Activated T-helper 17 cell treated with anti-CD3 and anti-CD28 coated beads, Interleukin-2, amount 50 U/mL, for 72 hours (primary cell): Measurements from ENCODE around the gene ARIH1. TPM values are rescaled to one million over a fixed set of nuclear protein-coding genes. Genes with fewer than 3 reads are reported as not detected.
"Not testable (repeated sequence)": the region's sequence is repeated elsewhere in the genome, so short reads cannot be mapped to it uniquely, and the experiment has no call there.

ENCODE experiments used
- ATAC-seq: fragments of 150-1000 bp; cut with Tn5 transposase; replicated peaks from 2 replicates; pipeline ENCODE4 v1.10.0; 2021; ENCODE audit warnings: mild to moderate bottlenecking, moderate library complexity
- H3K27ac Mint-ChIP-seq: one replicate; pipeline ENCODE4 v1.8.0; 2022; ENCODE audit warnings: mixed read lengths
- H3K27me3 Mint-ChIP-seq: one replicate; pipeline ENCODE4 v1.8.0; 2022; ENCODE audit warnings: mixed read lengths
- H3K36me3 Mint-ChIP-seq: one replicate; pipeline ENCODE4 v1.8.0; 2022; ENCODE audit warnings: low read depth, mild to moderate bottlenecking, mixed read lengths
- H3K4me1 Mint-ChIP-seq: one replicate; pipeline ENCODE4 v1.8.0; 2022; ENCODE audit warnings: mixed read lengths
- H3K4me3 Mint-ChIP-seq: one replicate; pipeline ENCODE4 v1.8.0; 2022; ENCODE audit warnings: mild to moderate bottlenecking, mixed read lengths
- H3K9me3 Mint-ChIP-seq: one replicate; pipeline ENCODE4 v1.8.0; 2022; ENCODE audit warnings: mixed read lengths
- total RNA-seq, 2 donors: library from RNA; stranded (reverse); gene quantifications; one replicate each; pipeline ENCODE4 v1.2.3, GENCODE V29; 2022

Gene ARIH1
- total RNA-seq, 2 donors from 2014 or later: 140 TPM

DNA sequence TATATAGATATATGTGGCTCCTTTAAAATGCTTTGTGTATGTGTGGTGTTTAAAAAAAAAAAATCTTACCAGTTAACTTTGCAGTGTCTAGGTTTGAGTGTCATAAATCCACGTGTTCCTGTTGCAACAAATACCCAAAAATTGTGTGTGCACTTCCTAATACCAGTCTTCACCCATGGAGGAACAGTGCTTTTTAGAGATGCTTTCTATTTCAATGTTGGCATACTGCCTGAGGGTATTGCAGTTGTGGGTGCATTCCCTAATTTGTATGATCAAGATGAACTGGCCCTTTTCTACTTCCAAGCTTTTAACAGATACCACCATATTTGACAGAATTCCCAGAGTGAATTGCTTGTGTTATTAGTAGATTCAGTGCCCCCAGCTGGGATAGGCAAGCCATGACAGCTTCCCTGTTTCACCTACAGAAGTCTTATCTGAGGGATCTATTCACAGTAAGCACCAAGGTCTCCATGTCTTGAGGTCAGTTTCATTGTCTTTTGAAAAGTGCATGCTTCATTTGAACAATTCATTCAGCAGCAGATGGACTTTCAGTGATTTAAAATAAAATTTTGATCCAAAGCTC, 111.4 kb downstream of the ARIH1 start:
- Mint-ChIP-seq H3K4me3 (no peak overlapping the region), H3K4me1 (no peaks in the 10 kb centered on the region), H3K27ac (peak overlapping the region; percentile 1), H3K9me3 (no peaks in the 10 kb centered on the region), H3K36me3 (peaks cover 70% of the 10 kb centered on the region), H3K27me3 (no peaks in the 10 kb centered on the region)
- ATAC-seq: no peak

DNA sequence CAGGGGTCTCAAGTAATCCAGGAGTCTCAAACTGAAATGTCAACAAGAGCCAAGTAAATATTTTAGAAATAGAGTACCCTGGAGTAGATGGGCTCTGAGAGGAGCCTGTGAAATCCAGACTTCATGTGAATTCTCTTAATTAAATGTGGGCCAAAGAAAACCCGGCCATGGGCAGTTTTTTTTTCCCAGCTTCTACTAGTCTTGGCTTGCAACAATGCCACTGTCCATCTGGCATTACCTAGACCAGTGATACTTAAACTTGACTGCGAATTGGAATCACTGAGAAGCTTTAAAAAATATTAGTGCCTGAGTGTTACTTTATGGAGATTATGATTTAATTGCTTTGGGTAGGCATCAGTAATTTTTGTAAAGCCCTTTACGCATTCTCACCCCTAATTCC, 114.0 kb downstream of the ARIH1 start:
- H3K27me3 Mint-ChIP-seq: no peaks in the 10 kb centered on the region
- H3K4me1 Mint-ChIP-seq: no peaks in the 10 kb centered on the region
- H3K36me3 Mint-ChIP-seq: peaks cover 45% of the 10 kb centered on the region
- H3K9me3 Mint-ChIP-seq: no peaks in the 10 kb centered on the region
- no peak overlapping the region for H3K4me3 Mint-ChIP-seq
- no peak overlapping the region for H3K27ac Mint-ChIP-seq
- ATAC-seq: no peak

DNA sequence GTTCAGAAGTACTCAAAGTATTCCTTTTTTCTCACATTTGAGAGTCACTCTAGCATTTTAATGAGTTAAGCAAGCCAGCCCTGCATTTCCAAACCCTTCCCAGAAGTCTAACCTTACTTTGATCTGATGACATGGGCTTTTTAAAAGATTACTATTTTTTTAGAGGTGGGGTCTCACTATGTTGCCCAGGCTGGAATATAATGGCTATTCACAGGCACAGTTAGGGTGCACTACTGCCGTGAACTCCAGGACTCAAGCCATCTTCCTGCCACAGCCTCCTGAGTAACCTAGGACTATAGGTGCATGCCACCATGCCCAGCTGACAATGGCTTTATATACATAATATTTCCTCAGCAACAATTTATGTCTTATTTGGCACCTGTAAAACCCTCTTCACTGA, 116.3 kb downstream of the ARIH1 start:
- peaks cover 22% of the 10 kb centered on the region for H3K36me3 Mint-ChIP-seq
- no peak overlapping the region for H3K4me3 Mint-ChIP-seq
- H3K27me3 Mint-ChIP-seq: no peaks in the 10 kb centered on the region
- no peaks in the 10 kb centered on the region for H3K9me3 Mint-ChIP-seq
- H3K27ac Mint-ChIP-seq: no peak overlapping the region
- ATAC-seq: no peak
- no peaks in the 10 kb centered on the region for H3K4me1 Mint-ChIP-seq

DNA sequence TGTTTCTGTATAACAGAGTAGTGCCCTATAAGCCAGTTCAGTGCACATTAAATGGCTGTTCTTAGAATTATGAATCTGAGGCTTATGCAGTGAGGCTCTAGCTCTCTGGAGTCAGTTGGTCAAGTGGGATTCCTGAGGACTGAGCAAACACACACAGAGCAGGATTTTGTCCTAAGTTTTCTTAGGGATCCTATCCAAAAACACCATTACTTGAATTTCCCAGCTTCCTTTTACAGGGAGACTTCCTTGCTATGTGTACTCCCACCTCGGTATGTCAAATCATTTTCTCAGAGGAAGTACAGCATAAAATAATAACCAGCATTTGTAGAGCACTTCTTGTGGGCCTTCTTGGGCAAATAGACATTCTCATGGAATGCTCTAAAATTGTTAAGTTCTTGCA, 117.2 kb downstream of the ARIH1 start:
- Mint-ChIP-seq H3K4me1 (no peaks in the 10 kb centered on the region), H3K36me3 (peaks cover 13% of the 10 kb centered on the region), H3K9me3 (no peaks in the 10 kb centered on the region), H3K27me3 (no peaks in the 10 kb centered on the region), H3K27ac (no peak overlapping the region), H3K4me3 (no peak overlapping the region)
- no peak for ATAC-seq

DNA sequence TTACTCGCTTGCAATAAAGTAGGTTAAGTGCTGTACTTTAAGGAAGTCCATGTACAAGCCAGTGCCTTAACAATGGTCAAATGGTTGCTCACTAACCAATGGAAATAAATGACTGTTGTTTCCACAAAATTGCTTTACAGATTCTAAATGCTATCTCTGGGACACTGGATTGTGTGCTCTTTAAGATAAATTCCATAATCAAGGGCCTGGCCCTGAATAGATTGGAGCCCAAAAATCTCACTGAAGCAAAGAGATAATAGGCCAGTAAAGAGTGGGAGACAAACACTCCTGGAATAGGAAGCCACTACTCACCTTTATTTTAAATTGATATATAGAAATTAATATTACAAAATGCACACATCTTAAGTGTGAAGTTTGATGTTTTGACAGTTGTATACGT, 118.0 kb downstream of the ARIH1 start:
- peaks cover 9% of the 10 kb centered on the region for H3K36me3 Mint-ChIP-seq
- ATAC-seq: no peak
- H3K27ac Mint-ChIP-seq: no peak overlapping the region
- no peaks in the 10 kb centered on the region for H3K27me3 Mint-ChIP-seq
- H3K9me3 Mint-ChIP-seq: no peaks in the 10 kb centered on the region
- H3K4me3 Mint-ChIP-seq: no peak overlapping the region
- H3K4me1 Mint-ChIP-seq: no peaks in the 10 kb centered on the region

DNA sequence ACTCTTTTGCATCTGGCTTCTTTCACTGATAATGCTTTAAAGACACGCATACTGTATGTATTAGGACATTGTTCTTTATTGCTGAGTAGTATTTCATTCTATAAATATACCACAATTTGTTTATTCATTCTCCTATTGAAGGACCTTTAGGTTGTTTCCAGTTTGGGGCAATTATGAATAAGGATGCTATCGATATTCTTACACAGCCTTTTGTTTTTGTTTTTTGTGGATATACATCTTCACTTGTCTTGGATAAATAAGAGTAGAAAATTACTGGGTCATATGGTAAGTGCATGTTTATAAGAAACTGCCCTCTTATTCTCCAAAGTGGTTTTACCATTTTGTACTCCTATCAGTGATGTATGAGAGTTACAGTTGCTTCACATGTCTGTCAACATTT, 118.5 kb downstream of the ARIH1 start:
- Mint-ChIP-seq H3K9me3 (no peaks in the 10 kb centered on the region), H3K36me3 (peaks cover 3% of the 10 kb centered on the region), H3K27me3 (no peaks in the 10 kb centered on the region), H3K4me1 (no peaks in the 10 kb centered on the region), H3K27ac (no peak overlapping the region), H3K4me3 (no peak overlapping the region)
- no peak for ATAC-seq

DNA sequence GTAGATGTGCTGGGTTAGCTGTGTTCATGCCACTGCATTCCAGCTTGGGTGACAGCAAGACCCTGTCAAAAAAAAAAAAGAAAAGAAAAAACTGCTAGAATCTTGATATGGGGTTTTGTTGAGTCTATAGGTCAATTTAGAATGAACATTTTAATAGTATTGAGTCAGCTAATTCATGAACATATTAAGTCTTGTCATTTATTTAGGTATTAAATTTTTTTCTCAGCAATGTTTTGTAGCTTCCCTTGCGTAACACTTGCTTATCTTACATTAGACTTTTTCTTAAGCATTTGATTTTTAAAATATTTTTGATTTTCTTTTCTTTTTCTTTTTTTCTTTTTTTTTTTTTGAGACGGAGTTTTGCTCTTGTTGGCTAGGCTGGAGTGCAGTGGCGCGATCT, 119.7 kb downstream of the ARIH1 start:
- H3K9me3 Mint-ChIP-seq: no peaks in the 10 kb centered on the region
- H3K4me1 Mint-ChIP-seq: no peaks in the 10 kb centered on the region
- no peak overlapping the region for H3K4me3 Mint-ChIP-seq
- H3K36me3 Mint-ChIP-seq: no peaks in the 10 kb centered on the region
- no peak overlapping the region for H3K27ac Mint-ChIP-seq
- no peak for ATAC-seq
- no peaks in the 10 kb centered on the region for H3K27me3 Mint-ChIP-seq

DNA sequence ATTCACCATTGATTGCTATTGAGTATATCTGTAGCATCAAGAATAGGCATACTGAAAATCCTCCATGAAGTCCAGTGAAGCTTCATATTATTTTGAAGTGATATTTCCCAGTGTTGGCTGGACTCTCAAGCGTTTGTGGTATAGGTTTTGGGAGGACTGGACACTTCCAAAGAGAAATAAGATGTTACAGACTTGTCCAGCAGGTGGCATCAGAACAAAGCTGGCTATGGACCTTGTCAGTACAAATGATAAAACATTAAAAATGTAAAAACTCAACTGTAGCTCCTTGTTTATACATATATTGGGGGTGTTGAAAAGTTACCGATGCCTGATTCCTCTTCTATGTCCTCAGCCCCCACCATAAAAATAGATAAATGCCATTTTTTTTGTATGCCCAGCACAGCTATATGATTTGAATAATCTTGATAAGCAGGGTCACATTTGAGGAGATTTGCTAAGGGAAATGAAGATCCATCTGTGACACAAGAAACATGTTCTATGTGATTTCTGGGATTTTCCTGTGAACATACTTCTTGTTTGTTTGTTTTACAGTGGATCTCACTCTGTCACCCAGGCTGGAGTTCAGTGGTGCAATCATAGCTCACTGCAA, 125.8 kb downstream of the ARIH1 start:
- Mint-ChIP-seq H3K4me3 (no peak overlapping the region), H3K27me3 (peaks cover 4% of the 10 kb centered on the region), H3K4me1 (no peaks in the 10 kb centered on the region), H3K9me3 (no peaks in the 10 kb centered on the region), H3K36me3 (no peaks in the 10 kb centered on the region), H3K27ac (no peak overlapping the region)
- ATAC-seq: peak; percentile 35

DNA sequence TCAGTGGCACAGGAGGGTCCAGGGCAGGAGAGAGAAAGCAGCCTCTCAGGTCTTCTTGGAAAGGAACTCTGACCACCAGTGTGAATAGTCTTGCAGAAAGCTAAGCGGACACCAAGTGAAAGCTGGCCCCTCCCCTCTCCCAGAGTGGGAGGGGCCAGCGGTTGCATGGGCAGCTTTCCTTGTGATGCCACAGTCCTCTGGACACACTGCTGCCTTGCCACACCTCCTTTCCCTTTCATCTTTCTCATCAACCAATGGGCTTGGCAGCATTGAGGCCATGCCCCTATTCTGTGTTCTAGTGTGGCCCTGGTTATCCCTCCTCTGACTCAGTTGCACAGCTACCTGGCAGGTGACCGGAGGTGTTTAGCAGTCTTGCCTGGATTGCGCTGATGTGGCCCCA, 130.7 kb downstream of the ARIH1 start:
- peaks cover 4% of the 10 kb centered on the region for H3K27me3 Mint-ChIP-seq
- no peaks in the 10 kb centered on the region for H3K36me3 Mint-ChIP-seq
- no peaks in the 10 kb centered on the region for H3K4me1 Mint-ChIP-seq
- no peak overlapping the region for H3K27ac Mint-ChIP-seq
- ATAC-seq: no peak
- H3K9me3 Mint-ChIP-seq: no peaks in the 10 kb centered on the region
- H3K4me3 Mint-ChIP-seq: no peak overlapping the region

DNA sequence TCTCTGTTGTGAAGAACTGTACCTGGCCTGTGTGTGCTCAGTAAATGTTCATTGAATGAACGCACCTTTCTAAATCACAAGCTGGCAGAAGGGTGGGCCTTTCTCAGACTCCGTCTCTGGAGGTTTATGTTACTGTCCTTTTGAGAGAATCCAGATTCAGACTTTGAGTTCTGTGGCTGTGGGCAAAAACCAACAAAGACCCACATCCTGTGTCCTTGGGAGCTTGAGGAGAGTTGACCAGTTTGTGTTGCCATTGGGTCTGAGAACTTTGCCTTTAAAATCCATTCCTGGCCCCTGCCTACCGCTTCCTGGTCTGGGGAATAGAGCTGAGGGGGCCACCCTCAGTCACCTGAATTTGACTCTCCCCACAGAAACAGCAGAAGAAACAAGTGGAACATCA, 134.0 kb downstream of the ARIH1 start:
- H3K4me1 Mint-ChIP-seq, H3K4me3 Mint-ChIP-seq, H3K27ac Mint-ChIP-seq, ATAC-seq, H3K36me3 Mint-ChIP-seq, H3K9me3 Mint-ChIP-seq, H3K27me3 Mint-ChIP-seq: not testable (repeated sequence)

DNA sequence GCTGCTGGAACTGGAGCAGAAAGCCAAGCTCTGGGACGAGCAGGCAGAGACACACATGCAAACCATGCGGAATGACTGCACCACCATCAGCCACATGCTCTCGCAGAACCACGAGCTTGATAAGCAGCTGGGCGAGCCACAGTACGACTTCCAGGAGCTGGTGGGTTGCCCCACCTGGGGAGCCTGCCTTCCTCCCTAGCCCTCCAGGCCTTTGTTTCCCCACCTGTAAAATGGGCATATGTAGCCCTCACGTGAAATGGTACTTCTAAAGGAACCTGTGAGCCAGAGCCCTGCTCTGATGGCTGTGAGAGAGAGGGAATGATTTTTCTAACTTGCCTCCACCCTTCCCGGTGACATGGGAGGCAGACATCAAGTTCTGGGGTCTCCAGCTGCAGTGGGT, 135.7 kb downstream of the ARIH1 start:
- no peak overlapping the region for H3K27ac Mint-ChIP-seq
- no peaks in the 10 kb centered on the region for H3K36me3 Mint-ChIP-seq
- H3K9me3 Mint-ChIP-seq: no peaks in the 10 kb centered on the region
- no peak for ATAC-seq
- no peak overlapping the region for H3K4me3 Mint-ChIP-seq
- no peaks in the 10 kb centered on the region for H3K27me3 Mint-ChIP-seq
- H3K4me1 Mint-ChIP-seq: no peaks in the 10 kb centered on the region

DNA sequence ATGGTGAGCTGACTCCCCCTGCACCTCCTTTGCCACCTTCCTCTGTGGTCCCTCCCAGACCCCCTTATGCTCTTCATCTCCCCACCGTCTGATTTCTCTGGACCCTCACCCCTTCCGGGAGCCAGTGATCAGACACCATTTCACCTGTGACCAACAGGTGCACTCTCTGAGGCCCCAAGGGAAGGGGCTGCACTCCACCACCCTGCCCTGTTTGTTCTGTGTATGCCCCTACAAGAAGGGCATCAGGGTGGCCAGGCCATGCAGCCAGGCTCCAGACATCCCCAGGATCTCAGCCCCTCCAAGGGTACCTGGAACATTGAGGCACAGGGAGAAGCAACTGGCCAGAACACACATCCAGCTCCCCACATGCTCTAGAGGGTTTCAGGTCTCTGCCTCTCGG, 138.2 kb downstream of the ARIH1 start:
- H3K4me1 Mint-ChIP-seq, H3K36me3 Mint-ChIP-seq, H3K4me3 Mint-ChIP-seq, ATAC-seq, H3K27ac Mint-ChIP-seq, H3K27me3 Mint-ChIP-seq, H3K9me3 Mint-ChIP-seq: not testable (repeated sequence)

DNA sequence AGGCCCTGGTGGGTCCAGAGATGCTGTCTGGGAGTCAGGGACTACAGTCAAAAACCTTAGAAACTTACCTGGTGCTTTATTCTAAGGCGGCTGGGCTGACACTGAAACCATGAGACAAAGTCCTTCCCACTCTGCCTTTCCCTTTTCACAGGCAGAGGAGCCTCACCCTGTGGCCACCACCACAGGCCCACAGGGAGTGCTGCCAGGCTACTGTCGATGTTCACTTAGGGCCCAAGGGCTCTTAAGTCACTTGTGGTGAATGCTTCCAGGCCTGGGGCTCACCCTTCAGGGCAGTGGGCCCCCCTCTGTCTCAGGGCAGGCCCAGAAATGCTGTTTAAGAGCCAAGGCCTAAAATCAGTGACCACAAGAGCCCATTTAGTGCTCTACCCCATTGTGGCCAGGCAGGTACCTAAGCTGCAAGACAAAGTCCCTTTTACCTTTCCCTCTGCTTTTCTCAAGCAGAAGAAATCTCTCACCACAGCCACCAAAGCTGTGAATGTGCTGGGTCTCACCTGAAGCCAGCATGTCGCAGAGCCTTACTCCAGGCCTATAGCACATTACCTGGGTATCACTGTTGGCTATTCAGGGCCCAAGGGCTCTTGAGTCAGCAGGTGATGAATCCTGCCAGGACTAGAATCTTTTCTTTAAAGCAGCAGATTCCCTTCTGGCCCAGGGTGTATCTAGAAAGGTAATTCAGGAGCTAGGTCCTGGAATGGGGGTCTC, 140.8 kb downstream of the ARIH1 start:
- Mint-ChIP-seq H3K36me3 (no peaks in the 10 kb centered on the region), H3K4me1 (no peaks in the 10 kb centered on the region), H3K27ac (no peak overlapping the region), H3K9me3 (no peaks in the 10 kb centered on the region), H3K27me3 (no peaks in the 10 kb centered on the region), H3K4me3 (no peak overlapping the region)
- no peak for ATAC-seq

DNA sequence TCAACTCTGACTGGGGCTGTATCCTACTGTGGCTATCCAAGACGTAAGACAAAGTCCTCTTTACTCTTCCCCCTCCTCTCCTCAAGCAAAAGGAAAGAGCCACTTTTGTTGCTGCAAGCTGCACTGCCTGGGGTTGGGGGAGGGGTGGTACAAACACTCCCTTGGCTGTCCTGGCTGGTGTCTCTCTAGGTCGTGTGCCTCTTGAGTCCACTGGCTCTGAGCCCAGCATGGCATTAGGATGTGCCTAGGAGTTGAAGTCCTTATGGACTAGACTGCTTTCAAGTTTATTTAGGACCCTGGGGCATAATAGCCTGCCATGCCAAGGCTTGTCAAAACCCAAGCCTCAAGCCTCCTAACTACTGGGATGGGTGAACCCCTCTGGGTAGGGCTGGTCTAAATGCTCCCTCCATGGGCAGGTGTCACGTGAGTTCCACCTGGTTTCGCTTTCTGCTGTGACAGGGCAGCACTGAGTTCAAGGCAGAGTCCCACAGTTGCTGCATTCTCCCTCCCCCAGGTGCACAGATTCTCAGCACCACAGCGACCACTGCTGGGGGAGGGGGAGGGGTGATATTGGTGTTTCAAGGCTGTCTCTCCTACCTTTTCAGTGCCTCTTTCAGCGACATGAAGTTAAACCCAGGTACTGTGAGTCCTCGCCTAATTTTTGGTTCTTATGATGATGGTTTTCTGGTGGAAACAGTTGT, 141.6 kb downstream of the ARIH1 start:
- H3K4me1 Mint-ChIP-seq, H3K36me3 Mint-ChIP-seq, H3K4me3 Mint-ChIP-seq, H3K27me3 Mint-ChIP-seq, H3K9me3 Mint-ChIP-seq, ATAC-seq: not testable (repeated sequence)
- peak overlapping the region; percentile 32 for H3K27ac Mint-ChIP-seq
